ENCODE data around the gene EEF2K. TPM values are rescaled to one million over a fixed set of nuclear protein-coding genes. Genes with fewer than 3 reads are reported as not detected.

EEF2K gene
- total and polyA plus RNA-seq, 2 of the 13 experiments (the other 11 are each of a cell fraction or from before 2014, with no cell fraction given): 22.0 to 23.8 TPM

DNA sequence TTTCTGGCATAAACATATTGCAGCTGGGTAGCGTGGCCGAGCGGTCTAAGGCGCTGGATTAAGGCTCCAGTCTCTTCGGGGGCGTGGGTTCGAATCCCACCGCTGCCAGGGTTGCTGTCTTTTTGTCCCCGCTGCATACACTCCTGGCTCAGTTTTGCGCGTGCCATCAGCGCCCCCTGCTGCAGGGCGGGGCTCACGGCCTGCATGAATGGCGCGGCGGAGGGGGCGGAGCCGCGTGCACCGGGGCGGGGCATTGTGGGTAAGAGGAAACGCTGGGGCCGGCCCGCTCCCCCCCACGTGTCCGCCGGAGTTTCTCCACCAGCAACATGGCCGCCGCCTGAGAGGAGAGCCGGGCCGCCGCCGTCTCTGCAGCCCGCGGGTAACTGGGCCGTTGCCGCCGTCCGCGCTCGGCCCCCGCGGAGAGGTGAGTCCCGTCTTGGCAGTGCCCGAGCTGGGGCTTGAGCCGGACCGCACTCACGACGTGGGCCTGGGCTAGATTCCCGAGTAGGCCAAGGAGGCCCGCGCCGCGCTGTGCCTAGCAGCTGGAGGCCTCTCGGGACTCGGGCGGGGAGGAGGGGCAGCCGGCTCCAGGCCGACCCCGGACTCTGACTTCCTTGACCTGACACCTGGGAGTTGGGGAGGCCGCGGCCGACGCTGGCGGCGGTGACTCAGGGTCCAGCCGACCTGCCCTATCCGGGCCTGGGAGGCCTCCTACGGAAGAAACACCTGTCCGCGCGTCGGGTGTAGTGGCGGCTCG is 91.2 kb downstream of the EEF2K start, which contains the start of gene POLR3E (continued):
- TF ChIP-seq ZNF546 (CRISPR knock-in tag; conservative IDR thresholded peaks at IDR 0.05) (peak; percentile 94), YEATS4 (CRISPR knock-in tag; IDR thresholded peaks at IDR 0.05; ENCODE audit: borderline replicate concordance) (peak; percentile 100), HMG20A (CRISPR knock-in tag; IDR thresholded peaks at IDR 0.05; ENCODE audit: borderline replicate concordance) (peak; percentile 69), SYNCRIP (IDR thresholded peaks at IDR 0.05; ENCODE audit: insufficient read depth, low read depth, low read length) (no peak), ZNF891 (CRISPR knock-in tag; IDR thresholded peaks at IDR 0.05) (peak; percentile 100), ZNF616 (CRISPR knock-in tag; IDR thresholded peaks at IDR 0.05; ENCODE audit: low read depth) (peak; percentile 94), ZEB1 (IDR thresholded peaks at IDR 0.05; ENCODE audit: insufficient replicate concordance, low read depth) (peak; percentile 90), NFIC (IDR thresholded peaks at IDR 0.05; ENCODE audit: low read length) (no peak; the same call in 1 of the 2 replicates), MED8 (CRISPR knock-in tag; IDR thresholded peaks at IDR 0.05; ENCODE audit: insufficient replicate concordance) (peak; percentile 86), ATRX (CRISPR knock-in tag; IDR thresholded peaks at IDR 0.05; ENCODE audit: borderline replicate concordance) (no peak), POLR2AphosphoS5 (IDR thresholded peaks at IDR 0.05; ENCODE audit: low read depth, low read length) (peak; percentile 75), XRCC5 (optimal IDR thresholded peaks at IDR 0.05; ENCODE audit: low read length) (peak; percentile 99), DMAP1 (CRISPR knock-in tag; IDR thresholded peaks at IDR 0.05) (peak; percentile 100), ZNF484 (CRISPR knock-in tag; IDR thresholded peaks at IDR 0.05; ENCODE audit: borderline replicate concordance, low read depth) (no peak; the same call in 1 of the 2 replicates), ZNF552 (CRISPR knock-in tag; IDR thresholded peaks at IDR 0.05; ENCODE audit: borderline replicate concordance) (peak; percentile 71; the same call in 1 of the 2 replicates), KDM6A (CRISPR knock-in tag; IDR thresholded peaks at IDR 0.05; ENCODE audit: low read depth) (peak; percentile 25; the same call in 1 of the 2 replicates), TSC22D2 (CRISPR knock-in tag; IDR thresholded peaks at IDR 0.05; ENCODE audit: borderline replicate concordance) (peak; percentile 96), RORA (CRISPR knock-in tag; IDR thresholded peaks at IDR 0.05) (no peak), ZNF883 (CRISPR knock-in tag; IDR thresholded peaks at IDR 0.05; ENCODE audit: not compliant biosample characterization) (peak; percentile 99), HOXD1 (CRISPR knock-in tag; IDR thresholded peaks at IDR 0.05) (peak; percentile 88), ZNF138 (CRISPR knock-in tag; IDR thresholded peaks at IDR 0.05; ENCODE audit: low read depth) (peak; percentile 98), ZNF644 (CRISPR knock-in tag; IDR thresholded peaks at IDR 0.05; ENCODE audit: low read depth) (peak; percentile 78), ZNF775 (CRISPR knock-in tag; IDR thresholded peaks at IDR 0.05; ENCODE audit: borderline replicate concordance) (peak; percentile 62; the same call in 1 of the 2 replicates), FLYWCH1 (CRISPR knock-in tag; IDR thresholded peaks at IDR 0.05) (peak; percentile 97; the same call in 1 of the 2 replicates)
- TF ChIP-seq, protein P1, sequence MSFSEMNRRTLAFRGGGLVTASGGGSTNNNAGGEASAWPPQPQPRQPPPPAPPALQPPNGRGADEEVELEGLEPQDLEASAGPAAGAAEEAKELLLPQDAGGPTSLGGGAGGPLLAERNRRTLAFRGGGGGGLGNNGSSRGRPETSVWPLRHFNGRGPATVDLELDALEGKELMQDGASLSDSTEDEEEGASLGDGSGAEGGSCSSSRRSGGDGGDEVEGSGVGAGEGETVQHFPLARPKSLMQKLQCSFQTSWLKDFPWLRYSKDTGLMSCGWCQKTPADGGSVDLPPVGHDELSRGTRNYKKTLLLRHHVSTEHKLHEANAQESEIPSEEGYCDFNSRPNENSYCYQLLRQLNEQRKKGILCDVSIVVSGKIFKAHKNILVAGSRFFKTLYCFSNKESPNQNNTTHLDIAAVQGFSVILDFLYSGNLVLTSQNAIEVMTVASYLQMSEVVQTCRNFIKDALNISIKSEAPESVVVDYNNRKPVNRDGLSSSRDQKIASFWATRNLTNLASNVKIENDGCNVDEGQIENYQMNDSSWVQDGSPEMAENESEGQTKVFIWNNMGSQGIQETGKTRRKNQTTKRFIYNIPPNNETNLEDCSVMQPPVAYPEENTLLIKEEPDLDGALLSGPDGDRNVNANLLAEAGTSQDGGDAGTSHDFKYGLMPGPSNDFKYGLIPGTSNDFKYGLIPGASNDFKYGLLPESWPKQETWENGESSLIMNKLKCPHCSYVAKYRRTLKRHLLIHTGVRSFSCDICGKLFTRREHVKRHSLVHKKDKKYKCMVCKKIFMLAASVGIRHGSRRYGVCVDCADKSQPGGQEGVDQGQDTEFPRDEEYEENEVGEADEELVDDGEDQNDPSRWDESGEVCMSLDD (CRISPR knock-in tag; IDR thresholded peaks at IDR 0.05; ENCODE audit: borderline replicate concordance): no peak; the same call in none of the 2 replicates
- TF ChIP-seq, protein P2, sequence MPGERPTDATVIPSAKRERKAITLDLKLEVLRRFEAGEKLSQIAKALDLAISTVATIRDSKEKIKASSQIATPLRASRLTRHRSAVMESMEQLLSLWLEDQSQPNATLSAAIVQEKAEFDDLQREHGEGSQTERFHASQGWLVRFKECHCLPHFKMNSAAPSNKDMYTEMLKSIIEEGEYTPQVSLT (CRISPR knock-in tag; IDR thresholded peaks at IDR 0.05; ENCODE audit: borderline replicate concordance, low read depth): peak; percentile 94
- TF ChIP-seq, protein P3, sequence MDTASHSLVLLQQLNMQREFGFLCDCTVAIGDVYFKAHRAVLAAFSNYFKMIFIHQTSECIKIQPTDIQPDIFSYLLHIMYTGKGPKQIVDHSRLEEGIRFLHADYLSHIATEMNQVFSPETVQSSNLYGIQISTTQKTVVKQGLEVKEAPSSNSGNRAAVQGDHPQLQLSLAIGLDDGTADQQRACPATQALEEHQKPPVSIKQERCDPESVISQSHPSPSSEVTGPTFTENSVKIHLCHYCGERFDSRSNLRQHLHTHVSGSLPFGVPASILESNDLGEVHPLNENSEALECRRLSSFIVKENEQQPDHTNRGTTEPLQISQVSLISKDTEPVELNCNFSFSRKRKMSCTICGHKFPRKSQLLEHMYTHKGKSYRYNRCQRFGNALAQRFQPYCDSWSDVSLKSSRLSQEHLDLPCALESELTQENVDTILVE (CRISPR knock-in tag; IDR thresholded peaks at IDR 0.05): peak; percentile 94

All from HepG2 (cell line).